Smooth muscle cell of bladder (primary cell): Measurements from ENCODE around the gene PAX3. TPM values are rescaled to one million over a fixed set of nuclear protein-coding genes. Genes with fewer than 3 reads are reported as not detected.

ENCODE experiments used
- total RNA-seq: library from RNA; depleted of rRNA; stranded (reverse); fragments of >200 nt; gene quantifications from 2 replicates; pipeline ENCODE4 v1.2.3, GENCODE V29; 2014

Gene PAX3
- total RNA-seq, result 0.09 TPM in 1 of 2 replicates, not detected in the other

GRCh38 chr2:222298311-222299150, at the start of gene PAX3:
TSS of gene PAX3 (minus strand) at chr2:222298998. CDS start at chr2:222298615, 383 bp downstream.

Other genes starting within 250 kb of the PAX3 start
- gene SGPP2, start 125.5 kb upstream of the PAX3 start, total RNA-seq, result not detected in 2 replicates